MM.1S (cell line): ENCODE data around the gene CTNNBIP1.

Source experiments
- CTCF ChIP-seq: fragments of 300-600 bp; sonication (generic); IDR thresholded peaks from 2 replicates; pipeline ENCODE4 v1.5.1; 2016; ENCODE audit warnings: antibody characterized with exemption, low read length, mixed read lengths
- EZH2 ChIP-seq: fragments of 300-600 bp; sonication (generic); optimal IDR thresholded peaks from 2 replicates; pipeline ENCODE3; 2017; ENCODE audit warnings: low read depth, mild to moderate bottlenecking, antibody characterized with exemption, low read length, mixed read lengths

GRCh38 chr1:9873992-9874391 lies 36.1 kb downstream of the CTNNBIP1 start:
- no peak for TF ChIP-seq CTCF
- no peak for TF ChIP-seq EZH2
